Nephron (organoid): ENCODE data around the gene BCAS1.

ENCODE experiments used
- H3K27ac Mint-ChIP-seq, 3 experiments: 2 replicates each; pipeline ENCODE4 v1.8.0; 2020; ENCODE audit warnings: mixed read lengths in 3 of 3, mild to moderate bottlenecking in 2 of 3, moderate library complexity in 1 of 3
- H3K27me3 Mint-ChIP-seq: 2 replicates; pipeline ENCODE4 v1.8.0; 2021; ENCODE audit warnings: low read depth, mild to moderate bottlenecking, moderate library complexity, mixed read lengths
- H3K36me3 Mint-ChIP-seq: 2 replicates; pipeline ENCODE4 v1.8.0; 2020; ENCODE audit warnings: low read depth, mixed read lengths
- H3K4me1 Mint-ChIP-seq: 2 replicates; pipeline ENCODE4 v1.8.0; 2020; ENCODE audit warnings: mixed read lengths
- H3K4me3 Mint-ChIP-seq, 3 experiments: 2 replicates each; pipeline ENCODE4 v1.8.0; 2020; ENCODE audit warnings: mild to moderate bottlenecking in 3 of 3, mixed read lengths in 3 of 3, moderate library complexity in 2 of 3
- H3K9me3 Mint-ChIP-seq: 2 replicates; pipeline ENCODE4 v1.8.0; 2020; ENCODE audit warnings: mixed read lengths
- CTCF ChIP-seq, 3 experiments: fragments of 200-600 bp; sonication (generic); IDR thresholded peaks; one replicate each; pipeline ENCODE4 v1.5.0; 2021; ENCODE audit warnings: antibody characterized with exemption in 3 of 3; ENCODE audit not compliant: unreplicated experiment in 3 of 3

Gene BCAS1

GRCh38 chr20:53948383-53949318 is 121.7 kb downstream of the BCAS1 start:
- no peak overlapping the region for H3K4me3 Mint-ChIP-seq
- H3K4me1 Mint-ChIP-seq = peaks cover 21% of the 10 kb centered on the region
- H3K27ac Mint-ChIP-seq = peak overlapping the region in 2 of 3 experiments; percentile 59 to 70
- peaks cover 3% of the 10 kb centered on the region for H3K36me3 Mint-ChIP-seq
- no peak for TF ChIP-seq CTCF (IDR thresholded peaks at IDR 0.05; ENCODE audit: unreplicated experiment in 3 of 3)
- H3K9me3 Mint-ChIP-seq = peaks cover 9% of the 10 kb centered on the region
- H3K27me3 Mint-ChIP-seq = no peaks in the 10 kb centered on the region

- H3K27me3 Mint-ChIP-seq = no peaks in the 10 kb centered on the region
- no peaks in the 10 kb centered on the region for H3K36me3 Mint-ChIP-seq
- peaks cover 4% of the 10 kb centered on the region for H3K9me3 Mint-ChIP-seq
- H3K4me3 Mint-ChIP-seq = no peak overlapping the region
- TF ChIP-seq CTCF (IDR thresholded peaks at IDR 0.05; ENCODE audit: unreplicated experiment in 3 of 3) = no peak
- peaks cover 26% of the 10 kb centered on the region for H3K4me1 Mint-ChIP-seq
- no peak overlapping the region for H3K27ac Mint-ChIP-seq
These were observed 122.7 kb downstream of the BCAS1 start for GRCh38 chr20:53947501-53948195.

GRCh38 chr20:53946106-53946505 is 124.3 kb downstream of the BCAS1 start:
- Mint-ChIP-seq H3K4me1 (peaks cover 38% of the 10 kb centered on the region), H3K36me3 (no peaks in the 10 kb centered on the region), H3K27ac (no peak overlapping the region), H3K4me3 (no peak overlapping the region), H3K27me3 (no peaks in the 10 kb centered on the region), H3K9me3 (no peaks in the 10 kb centered on the region)
- no peak for TF ChIP-seq CTCF (IDR thresholded peaks at IDR 0.05; ENCODE audit: unreplicated experiment in 3 of 3)

GRCh38 chr20:53945478-53945877 is 124.9 kb downstream of the BCAS1 start:
- Mint-ChIP-seq H3K27ac (no peak overlapping the region), H3K4me1 (peaks cover 43% of the 10 kb centered on the region), H3K4me3 (no peak overlapping the region), H3K9me3 (no peaks in the 10 kb centered on the region), H3K36me3 (no peaks in the 10 kb centered on the region), H3K27me3 (no peaks in the 10 kb centered on the region)
- no peak for TF ChIP-seq CTCF (IDR thresholded peaks at IDR 0.05; ENCODE audit: unreplicated experiment in 3 of 3)

GRCh38 chr20:53944796-53945195 is 125.6 kb downstream of the BCAS1 start:
- Mint-ChIP-seq H3K9me3 (no peaks in the 10 kb centered on the region), H3K27me3 (no peaks in the 10 kb centered on the region), H3K36me3 (no peaks in the 10 kb centered on the region), H3K4me1 (peaks cover 43% of the 10 kb centered on the region), H3K4me3 (no peak overlapping the region), H3K27ac (no peak overlapping the region)
- no peak for TF ChIP-seq CTCF (IDR thresholded peaks at IDR 0.05; ENCODE audit: unreplicated experiment in 3 of 3)
